B cell (primary cell): ENCODE results near the gene ARNT2. TPM values are rescaled to one million over a fixed set of nuclear protein-coding genes. Genes with fewer than 3 reads are reported as not detected.

Experiments
- ATAC-seq: fragments of 200-7000 bp; cut with Tn5 transposase; one replicate; pipeline ENCODE4 v1.10.0; 2021; ENCODE audit warnings: low read depth, mild to moderate bottlenecking, moderate number of reproducible peaks, moderate library complexity
- CTCF ChIA-PET: fragments of 350-600 bp; sonication (Branson Sonifier 250); formaldehyde crosslinking; loops from one replicate; lab custom pipeline; 2021; ENCODE audit warnings: antibody characterized with exemption, inconsistent platforms; lab: Charles Lee
- POLR2A ChIA-PET: fragments of 350-600 bp; sonication (Branson Sonifier 250); formaldehyde crosslinking; loops from one replicate; lab custom pipeline; 2021; ENCODE audit warnings: antibody characterized with exemption; lab: Charles Lee
- DNase-seq: peaks from one replicate; pipeline ENCODE4 v3.0.0; 2013
- H2AFZ ChIP-seq: 2 replicates; pipeline ENCODE4 v1.6.1; 2012; ENCODE audit warnings: mild to moderate bottlenecking, low read depth, low read length; ENCODE audit not compliant: insufficient read depth, poor library complexity, severe bottlenecking
- H3K27ac ChIP-seq, 2 donors: 1 replicate in 1 of 2; 2 replicates in 1 of 2; pipeline ENCODE4 v1.5.1; 2012 to 2013; ENCODE audit warnings: low read length in 2 of 2, mild to moderate bottlenecking in 2 of 2, moderate library complexity in 1 of 2
- H3K27me3 ChIP-seq, 4 experiments: fragments of 200-600 bp in 1 of 4; sonication (generic) in 1 of 4; replicated peaks in 1 of 4; 1 replicate in 2 of 4; 2 replicates in 2 of 4; pipeline versions ENCODE4 v1.6.1 to v1.7.0; 2013 to 2016; ENCODE audit warnings: low read length in 3 of 4, mild to moderate bottlenecking in 2 of 4, mixed read lengths in 1 of 4, moderate library complexity in 1 of 4; ENCODE audit not compliant: insufficient read depth in 4 of 4, control insufficient read depth in 3 of 4; ENCODE audit errors: control extremely low read depth in 1 of 4
- H3K36me3 ChIP-seq, 2 experiments: replicated peaks in 1 of 2; 1 replicate in 1 of 2; 2 replicates in 1 of 2; pipeline versions ENCODE4 v1.6.1 to v1.7.1; 2013; ENCODE audit warnings: low read length in 1 of 2; ENCODE audit not compliant: insufficient read depth in 2 of 2, control insufficient read depth in 1 of 2; ENCODE audit errors: control extremely low read depth in 1 of 2, extremely low read depth in 1 of 2
- H3K4me1 ChIP-seq, 2 donors: fragments of 200-600 bp in 1 of 2; sonication (generic) in 1 of 2; 1 replicate in 1 of 2; 2 replicates in 1 of 2; pipeline versions ENCODE4 v1.5.1 to v1.6.1; 2013 to 2017; ENCODE audit warnings: low read length in 2 of 2; ENCODE audit not compliant: control insufficient read depth in 2 of 2, insufficient read depth in 2 of 2
- H3K4me2 ChIP-seq: replicated peaks from 2 replicates; pipeline ENCODE3; 2012; ENCODE audit warnings: mild to moderate bottlenecking, low read depth, low read length; ENCODE audit not compliant: poor library complexity, severe bottlenecking
- H3K4me3 ChIP-seq, 5 experiments: fragments of 200-600 bp in 1 of 5; sonication (generic) in 1 of 5; 1 replicate in 3 of 5; 2 replicates in 2 of 5; pipeline versions ENCODE4 v1.5.1 to v1.7.0; 2011 to 2016; ENCODE audit warnings: low read length in 4 of 5, mild to moderate bottlenecking in 4 of 5, low read depth in 2 of 5, control low read depth in 1 of 5, moderate library complexity in 1 of 5; ENCODE audit not compliant: insufficient read depth in 1 of 5; ENCODE audit errors: control extremely low read depth in 1 of 5, extremely low read depth in 1 of 5
- H3K79me2 ChIP-seq: fragments of 200-600 bp; sonication (generic); one replicate; pipeline ENCODE4 v1.6.0; 2016; ENCODE audit warnings: low read length; ENCODE audit not compliant: control insufficient read depth, insufficient read depth
- H3K9ac ChIP-seq: fragments of 200-600 bp; sonication (generic); 2 replicates; pipeline ENCODE4 v1.6.1; 2017; ENCODE audit warnings: mild to moderate bottlenecking, low read length, moderate library complexity
- H3K9me3 ChIP-seq, 3 donors: one replicate each; pipeline versions ENCODE4 v1.6.1 to v1.7.1; 2013; ENCODE audit warnings: low read length in 2 of 3; ENCODE audit not compliant: control insufficient read depth in 2 of 3, insufficient read depth in 1 of 3; ENCODE audit errors: control extremely low read depth in 1 of 3
- H4K20me1 ChIP-seq: 2 replicates; pipeline ENCODE4 v1.6.0; 2012; ENCODE audit warnings: mild to moderate bottlenecking, low read length; ENCODE audit not compliant: insufficient read depth, control insufficient read depth, poor library complexity, severe bottlenecking
- H3K27ac Mint-ChIP-seq: one replicate; pipeline ENCODE4 v1.8.0; 2021; ENCODE audit warnings: mixed read lengths
- H3K27me3 Mint-ChIP-seq: one replicate; pipeline ENCODE4 v1.8.0; 2021; ENCODE audit warnings: mixed read lengths
- H3K4me1 Mint-ChIP-seq: one replicate; pipeline ENCODE4 v1.8.0; 2021; ENCODE audit warnings: mixed read lengths
- H3K4me3 Mint-ChIP-seq: one replicate; pipeline ENCODE4 v1.8.0; 2021; ENCODE audit warnings: mixed read lengths
- H3K9me3 Mint-ChIP-seq: one replicate; pipeline ENCODE4 v1.8.0; 2022; ENCODE audit warnings: mixed read lengths; ENCODE audit not compliant: insufficient read depth
- CTCF ChIP-seq: fragments of 200-600 bp; IDR thresholded peaks from one replicate; pipeline ENCODE4 v1.8.0; 2022; ENCODE audit warnings: antibody characterized with exemption, mild to moderate bottlenecking
- EZH2 ChIP-seq: IDR thresholded peaks from 2 replicates; pipeline ENCODE4 v1.6.1; 2012; ENCODE audit warnings: borderline replicate concordance, low read depth, mild to moderate bottlenecking, moderate library complexity, low read length; ENCODE audit not compliant: insufficient read depth, poor library complexity, severe bottlenecking
- WGBS: methylation state at CpG from one replicate; pipeline ENCODE4 v1.1.5; 2013; ENCODE audit warnings: missing lambda C conversion rate; ENCODE audit not compliant: insufficient coverage; 5-methylcytosine and 5-hydroxymethylcytosine counted together
- intact Hi-C: fragments of 100-400 bp; cut with micrococcal nuclease; formaldehyde crosslinking; loops from one replicate; pipeline ENCODE4 v1.10.0; 2022
- polyA plus RNA-seq: library from polyadenylated mRNA; depleted of rRNA; stranded (reverse); fragments of >200 nt; gene quantifications from 2 replicates; pipeline ENCODE4 v1.2.3, GENCODE V29; 2012
- total RNA-seq, 2 donors: library from RNA; stranded (reverse); fragments of 120-200 nt in 1 of 2; gene quantifications; 1 replicate in 1 of 2; 2 replicates in 1 of 2; pipeline versions ENCODE4 v1.2.3 to v1.2.4, GENCODE V29; 2013 to 2022

ARNT2 gene
- total and polyA plus RNA-seq, 2 donors (not counting 1 experiment from before 2014, with no cell fraction given), result not detected

DNA sequence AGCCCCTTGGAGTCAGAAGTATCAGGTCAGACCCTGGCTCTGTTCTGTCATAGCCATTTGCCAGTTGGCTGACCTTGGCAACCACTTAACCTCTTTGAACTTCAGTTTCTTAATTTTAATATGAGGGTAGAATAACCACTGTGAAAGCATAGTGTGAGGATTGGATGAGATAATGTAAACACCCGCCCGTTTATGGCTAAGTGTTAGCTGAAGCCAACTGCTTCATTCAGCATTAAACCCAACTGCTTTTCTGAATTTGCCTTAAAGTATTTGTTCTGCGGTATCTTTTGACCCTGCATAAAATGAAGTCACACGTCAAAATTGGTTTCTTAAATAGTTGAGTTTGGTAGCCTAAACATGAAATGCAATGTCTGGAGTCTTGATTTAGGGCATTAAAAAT is 169.4 kb downstream of the ARNT2 start:
- H3K36me3 ChIP-seq, result no peaks in the 10 kb centered on the region
- no peak overlapping the region for H3K27ac ChIP-seq
- ATAC-seq (no peak), DNase-seq (no peak)
- H3K9me3 ChIP-seq, result peaks cover 0 to 5% (median 0%) of the 10 kb centered on the region in 3 donors
- H3K4me1 ChIP-seq, result no peaks in the 10 kb centered on the region
- H3K27ac Mint-ChIP-seq, result no peak overlapping the region
- no peak overlapping the region for H3K4me3 ChIP-seq
- TF ChIP-seq EZH2, result no peak
- TF ChIP-seq CTCF, result no peak
- H3K4me1 Mint-ChIP-seq, result no peaks in the 10 kb centered on the region
- H3K27me3 ChIP-seq, result peaks cover 0 to 3% (median 2%) of the 10 kb centered on the region in 4 experiments
- intact Hi-C loops, result no loop called here
- no peaks in the 10 kb centered on the region for H4K20me1 ChIP-seq
- no peaks in the 10 kb centered on the region for H3K9me3 Mint-ChIP-seq
- H3K79me2 ChIP-seq, result no peaks in the 10 kb centered on the region
- ChIA-PET POLR2A (no interaction called here), CTCF (no interaction called here)
- H2AFZ ChIP-seq, result no peak overlapping the region
- no peak overlapping the region for H3K4me2 ChIP-seq
- WGBS, result 100% methylated on average over 1 of the region's 4 CpGs
- H3K27me3 Mint-ChIP-seq, result peaks cover 11% of the 10 kb centered on the region
- no peak overlapping the region for H3K9ac ChIP-seq
- H3K4me3 Mint-ChIP-seq, result no peak overlapping the region

DNA sequence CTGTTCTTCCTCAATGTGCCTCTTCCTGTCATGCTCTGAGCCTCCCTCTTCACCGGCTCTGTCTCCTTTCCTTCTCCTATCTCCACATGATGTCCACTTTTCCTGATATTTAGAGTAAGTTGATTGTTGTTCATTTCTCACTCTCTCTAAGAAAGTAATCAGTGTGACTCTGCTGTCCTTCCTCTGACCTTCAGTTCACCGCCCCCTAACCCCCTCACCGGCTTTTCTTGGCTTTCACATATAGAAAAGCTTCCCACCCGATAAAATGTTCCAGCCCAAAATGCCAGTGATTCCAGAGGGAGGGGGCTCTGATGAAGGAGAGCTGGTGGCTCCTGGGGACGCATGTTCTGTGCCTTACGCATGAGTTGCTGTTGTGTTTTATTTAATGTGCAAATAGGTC is 170.4 kb downstream of the ARNT2 start:
- H3K27ac Mint-ChIP-seq, result no peak overlapping the region
- no peak overlapping the region for H3K4me3 Mint-ChIP-seq
- no peaks in the 10 kb centered on the region for H4K20me1 ChIP-seq
- no peak for DNase-seq
- H3K4me2 ChIP-seq, result no peak overlapping the region
- no peak for ATAC-seq
- ChIA-PET CTCF (no interaction called here), POLR2A (no interaction called here)
- intact Hi-C loops, result no loop called here
- no peak overlapping the region for H3K9ac ChIP-seq
- no peak overlapping the region for H2AFZ ChIP-seq
- peaks cover 9% of the 10 kb centered on the region for H3K27me3 Mint-ChIP-seq
- H3K4me3 ChIP-seq, result no peak overlapping the region
- TF ChIP-seq EZH2 (no peak), CTCF (no peak)
- H3K4me1 Mint-ChIP-seq, result no peaks in the 10 kb centered on the region
- H3K27ac ChIP-seq, result no peak overlapping the region
- H3K9me3 ChIP-seq, result peaks cover 0 to 3% (median 0%) of the 10 kb centered on the region in 3 donors
- H3K79me2 ChIP-seq, result no peaks in the 10 kb centered on the region
- no peaks in the 10 kb centered on the region for H3K9me3 Mint-ChIP-seq
- no peaks in the 10 kb centered on the region for H3K4me1 ChIP-seq
- H3K36me3 ChIP-seq, result no peaks in the 10 kb centered on the region
- H3K27me3 ChIP-seq, result peaks cover 0 to 3% (median 2%) of the 10 kb centered on the region in 4 experiments
- WGBS, result 100% methylated on average over 2 of the region's 6 CpGs
